GM03348 (cell line): ENCODE results near the gene BAZ2A.
A peak's percentile ranks its signal among the peaks of the same experiment; 100 is the strongest.

ENCODE experiments used
- DNase-seq: peaks from one replicate; pipeline ENCODE4 v3.0.0; 2012; ENCODE audit warnings: low spot score

BAZ2A gene

DNA sequence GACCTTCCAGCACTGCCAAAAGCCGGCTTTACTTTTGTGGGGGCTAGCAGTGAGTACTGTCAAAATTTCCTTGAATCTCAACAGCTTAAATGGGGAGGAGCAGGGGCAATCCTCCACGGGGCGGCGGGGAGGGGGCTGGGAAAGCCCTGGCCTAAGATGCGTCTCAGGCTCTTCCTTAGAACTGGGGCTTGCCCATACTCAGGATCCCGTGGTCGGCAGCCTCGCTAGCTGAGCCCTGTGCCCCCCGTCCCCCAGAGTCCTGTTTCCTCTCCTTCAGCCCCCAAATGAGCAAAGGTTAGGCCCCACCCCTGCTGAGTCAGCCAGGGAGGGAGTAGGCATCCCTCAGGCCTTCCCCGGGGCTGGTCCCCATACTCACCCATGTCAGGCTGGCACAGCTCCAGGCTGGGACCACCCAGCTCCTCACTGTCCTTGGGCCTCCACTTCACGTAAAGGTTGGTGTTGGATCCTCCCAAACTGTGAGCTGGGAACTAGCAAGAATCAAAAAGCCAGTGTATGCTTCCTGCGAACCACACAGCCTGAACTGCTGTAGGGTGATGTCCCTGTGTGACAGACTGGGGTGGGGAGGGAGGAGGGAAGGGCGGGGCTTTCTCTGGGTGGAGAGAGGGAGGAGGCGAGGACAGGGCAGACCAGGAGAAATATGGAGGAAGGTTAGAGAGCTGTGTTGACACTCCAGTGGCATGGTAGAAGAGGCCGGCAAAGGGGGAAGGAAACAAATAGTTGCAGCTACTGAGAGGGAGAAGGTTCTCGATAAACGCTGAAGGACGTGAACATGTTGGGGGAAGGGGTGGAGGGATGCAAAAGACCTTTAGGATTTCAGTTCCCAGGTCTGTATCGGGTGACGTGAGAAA is 5.9 kb upstream of the BAZ2A start:
- peak; percentile 91 for DNase-seq

DNA sequence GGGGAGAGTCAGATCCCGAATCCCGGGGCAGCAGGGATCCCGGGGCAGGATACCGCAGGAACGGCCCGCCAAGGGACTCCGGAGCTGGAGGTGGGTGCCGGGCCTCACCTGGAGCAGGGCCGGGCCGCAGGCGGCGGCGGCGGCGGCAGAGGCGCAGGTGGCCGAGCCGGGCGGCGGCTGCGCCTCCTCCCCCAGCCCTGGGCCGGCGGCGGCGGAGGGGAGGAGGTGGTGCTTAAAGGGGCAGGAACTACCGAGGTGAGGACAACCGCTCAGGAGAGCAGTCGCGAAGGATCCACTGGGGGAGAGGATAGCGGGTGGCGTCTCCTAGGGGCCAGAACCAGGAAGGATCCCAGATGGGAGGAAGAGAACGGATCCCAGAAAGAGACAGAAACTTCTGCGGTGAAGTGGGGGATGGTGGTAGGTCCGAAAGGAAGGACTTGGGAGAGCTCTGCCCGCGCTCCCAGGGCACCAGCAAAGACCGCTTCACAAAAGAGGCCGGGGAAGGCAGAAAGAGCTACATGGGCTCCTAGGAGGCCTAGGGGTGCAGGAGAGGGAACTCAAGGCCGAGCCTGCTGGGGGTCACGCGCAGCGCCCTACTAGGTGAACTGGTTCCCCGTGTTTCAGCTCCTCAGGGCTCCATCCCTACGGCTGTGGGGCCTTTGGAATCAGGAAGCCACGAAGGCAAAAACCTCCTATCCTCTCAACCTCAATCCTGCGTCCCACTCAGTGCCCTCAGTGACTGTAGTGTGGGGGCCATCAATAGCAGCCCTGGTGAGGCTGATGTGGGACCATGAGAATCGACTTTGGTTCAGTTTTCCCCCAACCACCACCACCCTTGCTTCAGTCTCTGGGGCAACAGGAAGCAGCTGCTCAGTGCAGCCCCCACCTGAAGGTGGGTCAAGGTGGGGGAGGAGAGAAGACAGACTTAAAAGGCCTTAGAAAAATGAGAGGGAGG is 5.0 kb upstream of the BAZ2A start:
- DNase-seq = peak; percentile 89

DNA sequence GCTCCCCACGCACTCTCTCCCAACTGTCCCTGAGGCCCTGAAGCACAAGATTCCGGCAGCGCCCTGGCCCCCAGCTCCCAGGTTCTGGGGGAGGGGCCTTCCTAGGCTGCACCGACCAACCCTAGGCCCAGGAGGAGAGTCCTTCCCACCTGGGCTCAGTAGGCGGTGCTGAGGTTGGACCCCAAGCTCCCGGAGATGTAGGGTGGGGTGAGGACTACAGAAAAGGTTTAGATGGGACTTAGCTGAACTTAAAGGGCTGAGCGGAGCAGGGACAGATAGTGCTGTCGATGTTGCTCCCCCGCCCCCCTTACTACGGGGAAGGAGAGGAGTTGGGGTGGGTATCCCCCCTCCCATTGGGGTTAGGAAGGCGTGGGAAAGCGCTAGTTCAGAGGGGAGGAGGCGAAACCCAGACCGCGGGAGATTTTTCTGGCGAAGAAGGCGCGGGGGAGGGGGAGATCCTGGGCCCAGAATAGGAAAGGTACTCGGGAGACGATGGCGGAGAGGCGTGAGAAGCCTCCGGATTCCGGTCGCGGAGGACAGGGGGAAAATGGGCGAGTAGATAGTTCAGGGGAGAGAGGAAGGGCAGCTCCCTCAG is 4.2 kb upstream of the BAZ2A start:
- DNase-seq = peak; percentile 21

DNA sequence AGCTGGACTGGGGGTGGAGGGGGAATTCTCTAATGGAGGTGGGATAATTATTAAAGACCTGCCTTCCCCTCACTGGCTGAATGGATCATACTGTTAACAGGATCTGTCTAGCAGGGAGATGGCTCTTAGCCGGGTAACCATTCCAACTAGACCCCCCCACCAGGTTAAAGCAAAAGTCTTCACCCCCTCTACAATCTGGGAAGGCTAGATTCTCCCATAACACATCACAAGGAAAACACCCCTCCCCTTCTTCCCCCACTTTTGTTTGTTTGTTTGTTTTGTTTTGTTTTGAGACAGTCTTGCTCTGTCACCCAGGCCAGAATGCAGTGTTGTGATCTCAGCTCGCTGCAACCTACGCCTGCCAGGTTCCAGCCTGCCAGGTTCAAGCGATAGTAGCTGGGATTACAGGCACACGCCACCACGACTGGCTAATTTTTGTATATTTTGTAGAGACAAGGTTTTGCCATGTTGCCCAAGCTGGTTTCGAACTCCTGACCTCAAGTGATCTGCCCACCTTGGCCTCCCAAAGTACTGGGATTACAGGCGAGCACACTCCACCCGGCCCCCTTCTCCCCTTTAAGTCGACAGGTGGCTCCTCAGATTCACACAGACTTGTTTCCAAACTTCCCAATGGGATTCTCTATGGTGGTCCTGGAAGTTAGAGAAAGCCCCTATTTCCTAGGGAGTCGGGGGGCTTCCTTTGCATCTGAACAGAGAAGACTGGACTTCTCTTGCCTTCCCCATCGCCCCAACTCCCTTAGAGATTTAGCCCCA is 3.5 kb upstream of the BAZ2A start:
- no peak for DNase-seq

DNA sequence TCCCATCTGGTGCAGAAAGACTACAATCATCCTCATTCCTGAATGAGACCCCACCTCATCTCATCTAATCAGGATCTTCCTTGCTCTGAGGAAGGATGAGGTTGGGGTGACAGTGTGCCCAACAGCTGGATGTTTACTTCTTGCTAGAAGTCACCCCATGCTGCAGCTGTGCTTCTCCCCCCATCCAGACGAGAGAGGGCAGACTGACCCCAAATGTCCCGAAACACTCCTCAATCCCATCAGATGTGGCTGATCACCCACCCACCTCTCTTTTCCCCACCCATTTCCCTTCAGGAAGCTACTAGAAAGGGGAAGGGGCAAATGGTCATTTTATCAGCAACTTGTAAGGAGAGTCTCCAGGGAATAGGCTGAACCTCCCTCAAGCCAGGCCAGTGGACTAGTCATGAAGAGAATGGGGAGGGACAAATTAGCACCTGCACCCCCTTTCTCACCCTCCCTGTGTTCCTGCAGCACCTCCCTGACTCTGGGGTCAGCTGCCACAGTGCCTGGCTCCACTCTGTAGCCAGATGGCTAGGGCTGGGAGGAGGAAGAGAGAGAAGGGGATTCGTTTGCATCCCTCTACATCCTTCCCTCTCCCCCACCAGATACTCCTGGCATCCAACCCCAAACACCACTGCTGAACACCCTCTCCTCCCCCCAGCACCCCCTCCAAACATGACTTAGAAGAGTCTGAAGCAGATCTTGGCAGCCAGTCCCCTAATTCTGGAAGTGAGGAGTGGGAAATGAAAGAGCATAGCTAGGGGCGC is 2.8 kb upstream of the BAZ2A start:
- DNase-seq = no peak

DNA sequence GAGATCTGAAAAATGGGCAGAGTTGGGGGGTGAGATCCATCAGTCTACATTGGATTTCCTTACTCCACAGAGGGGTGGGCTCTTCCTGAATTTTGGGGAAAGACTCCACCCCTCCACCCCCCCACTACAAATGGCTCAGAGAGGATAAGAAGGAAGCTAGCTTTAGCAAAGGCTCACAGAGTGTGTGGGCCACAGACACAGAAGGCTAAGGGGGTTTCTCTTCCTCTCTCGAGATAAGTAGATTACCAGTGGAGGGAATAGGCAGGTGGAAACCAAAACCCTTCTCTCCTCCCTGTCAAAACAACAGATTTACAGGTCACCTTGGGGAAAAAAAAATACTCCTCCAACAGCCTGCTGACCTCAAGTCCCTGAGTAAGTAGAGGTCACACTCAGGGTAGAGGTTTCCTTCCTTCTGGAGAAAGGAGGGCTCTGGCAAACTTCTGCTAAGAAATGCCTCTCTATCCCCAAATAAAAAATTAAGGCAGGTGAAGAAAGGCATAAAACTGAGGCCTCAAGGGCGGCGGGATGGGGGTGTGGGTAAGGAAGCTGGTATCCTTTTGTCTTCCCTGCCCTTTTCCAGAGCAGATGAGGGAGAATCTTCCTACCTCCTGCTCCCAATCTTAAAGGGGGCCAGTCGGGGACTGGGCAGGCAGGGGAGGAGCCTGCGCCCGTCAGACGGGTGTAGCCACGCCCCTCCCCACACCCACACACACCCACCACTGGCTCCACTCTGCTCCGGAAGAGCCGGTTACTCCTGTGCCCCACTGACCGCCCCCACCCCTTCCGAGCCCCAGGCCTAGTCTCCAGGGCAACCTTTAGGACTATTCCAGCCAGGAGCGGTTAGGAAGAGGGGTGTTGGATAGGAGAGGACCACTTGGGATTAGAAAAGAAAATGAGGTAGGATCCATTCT is 1.9 kb upstream of the BAZ2A start:
- peak; percentile 79 for DNase-seq

DNA sequence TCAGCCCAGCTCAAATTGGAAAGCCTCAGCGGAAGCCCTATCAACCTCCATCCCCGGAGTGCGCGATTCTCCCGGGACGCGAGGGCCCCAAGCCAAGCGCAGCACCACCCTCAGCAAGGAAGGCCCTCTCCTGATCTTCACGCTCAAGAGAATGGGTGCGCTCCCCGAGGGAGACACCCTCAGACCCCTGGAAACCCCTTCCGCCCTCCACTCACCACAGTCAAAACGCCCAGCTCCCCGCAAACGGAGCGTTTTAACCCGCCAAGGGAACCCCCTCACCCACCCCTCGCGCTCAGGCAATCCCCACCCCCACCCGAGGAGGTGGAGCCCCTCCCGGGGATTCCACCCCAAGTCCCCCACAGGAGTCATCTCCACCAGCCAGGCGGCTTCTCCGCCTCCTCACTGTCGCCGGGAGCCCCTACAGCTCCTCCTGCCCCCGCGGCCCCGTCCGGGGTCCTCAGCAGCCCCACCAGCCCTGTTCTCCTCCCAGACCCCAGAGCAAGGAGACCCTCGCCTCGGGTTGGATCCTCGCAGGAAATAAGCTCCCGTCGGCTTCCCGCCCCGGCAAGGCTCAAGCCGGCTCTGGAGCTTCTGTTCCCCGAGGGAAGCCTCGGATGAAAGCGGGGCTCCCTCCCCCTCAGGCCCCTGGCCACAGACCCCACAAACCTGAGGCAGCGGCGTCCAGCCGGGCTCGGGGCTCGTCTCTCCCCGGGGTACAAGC is 507 bp downstream of the BAZ2A start:
- DNase-seq = peak; percentile 66

DNA sequence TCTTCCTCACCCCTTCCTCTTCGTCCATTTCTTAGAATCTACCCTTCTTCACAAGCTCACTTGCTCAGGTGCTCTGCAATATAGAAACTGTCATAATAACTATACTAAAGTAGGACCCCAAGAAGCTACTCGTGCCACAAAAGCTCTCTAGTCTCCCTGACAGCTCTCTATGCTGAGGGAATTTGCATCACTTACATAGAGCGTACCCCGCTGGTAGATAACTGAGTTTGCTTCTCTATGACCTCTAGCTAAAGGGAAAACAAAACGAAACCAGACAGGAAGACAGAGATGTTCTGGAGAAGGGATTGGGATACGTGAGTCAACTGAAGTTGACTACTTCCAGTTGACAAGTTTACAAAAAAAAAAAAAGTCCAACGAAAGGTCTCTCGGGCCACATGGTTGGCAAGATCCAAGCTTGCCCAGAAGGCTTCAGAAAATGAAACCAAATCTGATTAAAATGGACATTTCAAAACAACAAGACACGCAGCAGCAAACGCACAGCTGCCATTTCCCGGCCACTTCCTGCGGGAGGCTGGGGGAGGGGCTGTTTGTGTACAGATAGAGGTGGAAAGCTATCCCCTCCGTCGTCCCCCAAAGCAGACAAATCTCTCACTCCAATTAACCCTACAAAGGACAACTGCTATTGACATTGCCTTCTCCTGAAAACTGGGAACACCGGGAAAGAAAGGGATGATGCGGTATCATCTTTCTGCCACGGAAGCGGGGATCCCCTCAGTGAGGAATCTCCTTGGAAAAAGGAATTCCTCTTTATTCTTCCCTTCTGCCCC is 1.3 kb downstream of the BAZ2A start:
- peak; percentile 53 for DNase-seq

DNA sequence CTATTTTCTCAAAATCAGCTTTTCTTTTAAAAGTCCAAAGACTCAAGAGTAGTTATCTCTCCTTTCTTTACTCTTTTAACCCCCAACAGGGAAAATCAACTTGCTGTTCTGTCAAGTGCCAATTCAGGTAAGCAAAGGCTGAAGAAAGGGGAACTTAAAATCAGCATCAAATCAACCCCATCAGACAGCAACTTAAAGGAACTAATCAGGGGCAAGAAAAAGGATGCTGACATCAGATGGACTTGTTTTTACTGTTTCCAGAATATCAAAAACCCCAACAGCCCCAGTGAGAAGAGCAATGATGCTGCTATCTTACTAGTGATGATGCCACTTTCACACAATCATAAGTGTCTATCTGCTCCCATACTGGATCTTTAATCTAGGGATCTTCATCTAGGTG is 3.4 kb downstream of the BAZ2A start:
- no peak for DNase-seq

DNA sequence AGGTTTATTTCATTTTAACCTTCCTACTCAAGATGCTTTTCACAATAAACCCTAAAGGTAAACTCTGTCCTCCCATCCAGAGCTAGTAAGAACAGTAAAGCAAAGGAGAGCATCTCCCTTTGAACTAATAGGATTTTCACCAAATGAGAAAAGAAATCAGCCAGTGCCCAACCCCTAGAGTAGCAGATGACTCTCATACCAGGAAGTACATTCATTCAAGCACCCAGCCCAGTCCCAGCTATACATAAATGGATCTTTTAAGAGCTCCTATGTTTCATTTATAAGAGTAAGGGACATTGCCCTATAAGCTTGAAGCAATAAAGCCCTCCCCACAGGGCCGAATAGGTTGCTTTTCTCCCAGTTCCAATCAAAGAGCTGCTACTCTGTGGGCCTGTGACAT is 7.6 kb downstream of the BAZ2A start:
- no peak for DNase-seq

DNA sequence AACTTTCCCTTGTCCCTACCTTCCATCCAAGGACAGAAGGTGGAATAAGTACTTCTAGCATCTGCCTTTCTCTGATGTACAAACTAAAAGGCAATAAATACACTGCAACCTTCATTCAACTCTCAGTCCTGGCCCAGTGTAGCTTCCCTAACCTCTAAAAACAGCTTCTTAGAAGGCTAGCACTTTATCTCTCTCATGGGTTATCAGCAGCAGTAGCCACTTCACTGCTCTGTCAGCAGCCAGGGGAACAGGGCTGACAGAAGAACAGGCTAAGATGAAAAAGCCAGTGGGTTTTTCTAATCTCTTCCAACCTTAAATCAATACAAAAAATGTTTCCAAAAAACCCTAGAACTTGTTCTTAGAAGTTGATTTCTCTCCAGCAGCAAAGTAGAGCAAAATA is 13.2 kb downstream of the BAZ2A start:
- DNase-seq = no peak

DNA sequence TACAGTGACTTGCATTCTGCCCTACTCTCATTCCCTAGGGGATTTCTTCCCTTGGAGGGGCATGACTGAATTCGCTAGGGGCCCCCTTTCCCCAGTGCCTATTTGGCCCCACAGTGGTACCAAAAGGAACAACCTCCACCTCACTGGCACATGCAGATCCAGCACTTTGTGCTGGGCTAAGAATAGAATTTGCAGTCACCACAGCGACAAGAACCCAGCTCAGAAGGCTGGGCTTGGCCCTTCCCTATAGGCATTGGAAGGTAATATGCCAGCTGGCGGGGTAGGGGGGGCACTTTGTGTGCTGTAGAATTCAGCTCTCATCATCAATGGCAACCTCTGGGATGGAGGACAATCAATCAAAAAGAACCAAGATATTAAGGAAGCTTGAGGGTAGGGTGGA is 13.9 kb downstream of the BAZ2A start:
- DNase-seq = no peak

DNA sequence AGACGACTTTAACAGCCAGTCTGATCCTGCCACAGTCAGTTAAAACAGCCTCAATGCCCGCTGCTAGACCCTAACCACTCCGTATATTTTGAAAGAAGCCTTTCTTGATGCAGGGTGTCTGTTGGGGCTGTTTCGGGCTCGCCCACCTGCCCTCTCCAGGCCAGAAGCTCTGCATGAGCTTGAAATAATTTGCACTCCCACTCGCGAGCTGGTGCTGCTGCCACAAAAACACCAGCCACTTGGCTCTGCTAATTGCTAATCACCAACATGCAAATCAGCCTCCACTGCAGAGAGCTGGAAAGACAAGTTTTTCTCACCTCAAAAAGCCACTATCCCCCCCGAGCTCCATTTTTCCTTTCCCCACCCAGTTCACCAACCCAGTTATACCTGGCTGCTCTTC is 15.5 kb downstream of the BAZ2A start:
- DNase-seq = no peak

DNA sequence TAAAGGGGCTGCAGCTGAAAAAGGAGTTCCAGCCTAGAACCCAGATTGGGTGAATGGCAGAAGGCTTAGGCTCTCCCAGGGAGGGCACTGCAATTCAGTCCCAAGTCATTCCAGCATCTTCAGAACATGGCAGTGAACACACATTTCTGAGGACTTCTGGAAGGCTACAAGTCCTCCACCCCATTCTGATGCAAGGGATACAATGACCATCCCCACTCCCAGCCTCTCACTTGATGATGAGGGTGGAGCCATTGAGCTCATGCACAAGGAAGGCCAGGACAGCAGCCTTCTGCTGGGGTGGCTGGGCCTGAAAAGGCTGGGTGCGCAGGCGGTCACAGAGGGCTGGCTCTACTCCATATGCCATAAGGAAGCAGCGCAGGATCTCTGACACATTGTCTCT is 25.8 kb downstream of the BAZ2A start:
- DNase-seq = no peak

DNA sequence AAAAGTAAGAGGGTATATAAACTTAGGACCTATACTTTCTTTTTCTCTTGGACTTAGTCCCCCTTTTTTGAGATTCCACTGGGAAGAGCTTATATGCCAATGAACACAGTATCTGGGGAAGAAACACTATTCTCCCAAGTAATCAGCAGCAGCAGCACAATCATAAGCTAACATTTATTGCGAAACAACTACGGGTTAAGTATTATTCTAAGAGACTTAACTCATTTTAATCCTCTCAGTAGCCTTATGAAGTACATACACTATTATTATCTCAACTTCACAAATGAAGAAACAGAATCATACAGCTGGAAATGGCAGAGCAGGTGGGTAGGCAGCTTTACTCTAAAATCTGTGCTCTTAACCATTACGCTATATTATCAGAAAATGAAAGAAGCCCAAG is 27.9 kb downstream of the BAZ2A start:
- DNase-seq = no peak

DNA sequence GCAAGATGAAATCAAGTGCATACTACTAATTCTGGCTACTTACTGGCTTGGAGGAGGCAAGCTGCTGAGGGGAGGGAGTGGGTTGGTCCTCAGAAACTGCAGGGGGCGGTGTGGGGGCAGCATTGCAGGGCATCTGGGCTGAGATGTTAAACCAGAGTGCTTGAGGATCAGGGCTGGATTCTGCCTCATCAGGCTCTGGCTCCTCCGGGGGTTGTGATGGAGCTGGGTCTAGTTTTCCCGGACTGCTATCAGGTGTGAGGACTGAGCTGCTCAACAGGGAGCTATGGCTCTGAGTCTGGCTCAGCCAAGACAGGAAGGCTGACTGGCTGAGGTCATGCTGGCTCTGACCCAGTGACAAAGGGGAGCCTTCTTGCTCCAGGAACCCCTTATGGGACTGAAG is 28.6 kb downstream of the BAZ2A start:
- DNase-seq = no peak

DNA sequence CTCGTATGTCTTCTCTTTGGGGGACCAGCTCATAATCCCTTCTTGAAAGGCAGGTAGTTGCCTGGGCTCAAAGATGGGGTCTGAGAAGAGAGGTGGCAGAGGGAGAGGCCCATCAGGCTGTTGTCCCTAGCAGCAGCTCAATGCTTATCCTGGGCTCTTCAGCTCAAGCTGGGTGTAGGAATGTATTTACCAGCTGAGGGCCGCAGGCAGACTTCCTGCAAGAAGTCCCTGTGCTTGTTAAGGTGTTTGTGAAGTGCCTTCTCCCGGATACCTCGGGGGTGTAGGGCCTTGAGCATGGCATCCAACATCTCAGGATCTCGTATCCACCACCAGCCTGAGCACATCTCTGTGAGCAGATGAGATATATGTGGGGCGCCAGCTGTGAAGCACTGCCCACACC is 29.4 kb downstream of the BAZ2A start:
- DNase-seq = no peak

DNA sequence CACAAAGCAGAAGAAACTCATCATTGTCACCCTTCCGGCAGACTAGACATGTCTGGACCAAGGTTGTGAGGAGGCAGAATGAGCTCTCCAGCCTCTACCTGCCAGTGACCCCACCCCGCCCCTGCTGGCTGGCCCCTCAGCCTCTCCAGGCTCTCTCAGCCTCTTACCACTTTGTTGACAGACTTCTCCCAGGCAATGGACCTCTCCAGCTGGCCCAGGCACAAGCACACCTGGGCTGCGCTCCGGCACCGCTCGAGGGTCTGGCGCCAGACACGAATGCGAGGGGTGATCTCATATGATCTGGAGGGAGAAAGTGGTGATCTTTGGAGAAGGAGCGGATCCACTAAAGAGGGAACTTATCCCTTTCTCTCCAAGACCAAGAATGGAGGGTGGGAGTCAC is 30.3 kb downstream of the BAZ2A start:
- no peak for DNase-seq

DNA sequence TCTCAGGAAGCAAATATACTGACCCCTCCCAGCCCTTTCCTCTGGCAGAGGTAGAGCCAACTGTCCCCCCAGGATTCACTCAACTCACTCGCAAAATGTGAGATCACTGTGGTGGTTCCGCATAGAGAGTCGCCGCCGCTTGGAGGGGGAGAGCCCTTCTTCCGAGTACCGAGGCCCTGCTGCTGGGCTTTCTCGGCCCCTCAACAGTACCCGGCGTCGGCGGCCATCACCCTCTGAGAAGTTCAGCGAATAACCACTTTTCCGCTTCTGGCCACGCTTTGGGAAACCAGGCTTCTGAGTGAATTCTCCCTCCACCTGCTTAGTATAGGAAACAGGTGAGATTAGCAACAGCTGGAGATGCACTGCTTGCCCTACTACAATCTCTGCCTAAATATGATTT is 31.1 kb downstream of the BAZ2A start:
- no peak for DNase-seq
